CD4-positive, alpha-beta T cell (primary cell): ENCODE measurements around the gene KLRC3. TPM values are rescaled to one million over a fixed set of nuclear protein-coding genes. Genes with fewer than 3 reads are reported as not detected.
"Not testable (repeated sequence)": the region's sequence is repeated elsewhere in the genome, so short reads cannot be mapped to it uniquely, and the experiment has no call there.

Experiments
- ATAC-seq: fragments of 200-7000 bp; cut with Tn5 transposase; one replicate; pipeline ENCODE4 v1.10.0; 2022; ENCODE audit warnings: mild to moderate bottlenecking; ENCODE audit not compliant: poor library complexity
- CTCF ChIA-PET: fragments of 350-600 bp; sonication (Branson Sonifier 250); formaldehyde crosslinking; loops from one replicate; lab custom pipeline; 2021; ENCODE audit warnings: antibody characterized with exemption, inconsistent platforms; lab: Charles Lee
- POLR2A ChIA-PET: fragments of 350-600 bp; sonication (Branson Sonifier 250); formaldehyde crosslinking; loops from one replicate; lab custom pipeline; 2021; ENCODE audit warnings: antibody characterized with exemption, inconsistent platforms; lab: Charles Lee
- DNase-seq, 14 experiments: peaks; one replicate each; pipeline ENCODE4 v3.0.0-alpha.2; 2013 to 2020; ENCODE audit warnings: mixed read lengths in 2 of 14
- H3K27ac ChIP-seq, 2 donors: one replicate each; pipeline versions ENCODE4 v1.5.1 to v1.7.0; 2013; ENCODE audit warnings: low read length in 2 of 2, low read depth in 1 of 2, mild to moderate bottlenecking in 1 of 2
- H3K27me3 ChIP-seq, 2 experiments: 1 replicate in 1 of 2; 2 replicates in 1 of 2; pipeline versions ENCODE4 v1.6.1 to v1.7.0; 2013; ENCODE audit warnings: low read length in 2 of 2, control low read depth in 1 of 2, mild to moderate bottlenecking in 1 of 2, moderate library complexity in 1 of 2; ENCODE audit not compliant: insufficient read depth in 2 of 2, control insufficient read depth in 1 of 2
- H3K36me3 ChIP-seq: one replicate; pipeline ENCODE4 v1.6.1; 2013; ENCODE audit warnings: low read length, control low read depth; ENCODE audit not compliant: insufficient read depth
- H3K4me1 ChIP-seq: one replicate; pipeline ENCODE4 v1.6.1; 2013; ENCODE audit warnings: low read length, control low read depth; ENCODE audit not compliant: insufficient read depth
- H3K4me3 ChIP-seq: one replicate; pipeline ENCODE4 v1.5.1; 2013; ENCODE audit warnings: mild to moderate bottlenecking, low read length, moderate library complexity
- H3K9me3 ChIP-seq, 2 experiments: 1 replicate in 1 of 2; 2 replicates in 1 of 2; pipeline versions ENCODE4 v1.6.1 to v1.7.0; 2013; ENCODE audit warnings: low read length in 2 of 2, mild to moderate bottlenecking in 2 of 2, control low read depth in 1 of 2, moderate library complexity in 1 of 2; ENCODE audit not compliant: control insufficient read depth in 1 of 2, insufficient read depth in 1 of 2
- H3K27ac Mint-ChIP-seq: one replicate; pipeline ENCODE4 v1.8.0; 2020; ENCODE audit warnings: mixed read lengths
- H3K27me3 Mint-ChIP-seq: one replicate; pipeline ENCODE4 v1.8.0; 2021; ENCODE audit warnings: mixed read lengths
- H3K36me3 Mint-ChIP-seq: one replicate; pipeline ENCODE4 v1.8.0; 2021; ENCODE audit warnings: low read depth, mixed read lengths
- H3K4me1 Mint-ChIP-seq: one replicate; pipeline ENCODE4 v1.8.0; 2021; ENCODE audit warnings: low read depth, mixed read lengths
- H3K4me3 Mint-ChIP-seq: one replicate; pipeline ENCODE4 v1.8.0; 2020; ENCODE audit warnings: mild to moderate bottlenecking, mixed read lengths
- H3K9me3 Mint-ChIP-seq: one replicate; pipeline ENCODE4 v1.8.0; 2020; ENCODE audit warnings: mixed read lengths
- intact Hi-C, 2 experiments: fragments of 100-400 bp; cut with DNase I in 1 of 2; cut with micrococcal nuclease in 1 of 2; formaldehyde crosslinking; loops; one replicate each; pipeline versions ENCODE4 v1.15.1 to v1.9.0; 2023 to 2025; cut with DNase I, micrococcal nuclease
- total RNA-seq, 174 experiments: library from RNA in 2 of 174; stranded (reverse) in 2 of 174; gene quantifications; one replicate each; pipeline ENCODE4 v1.2.3 and lab custom pipeline; 2021 to 2026
- TF ChIP-seq, protein P1 (sequence below): fragments of 200-600 bp; IDR thresholded peaks from one replicate; pipeline ENCODE4 v1.8.0; 2022; ENCODE audit warnings: antibody characterized with exemption, mild to moderate bottlenecking

The KLRC3 gene
- total RNA-seq, 2 experiments from 2014 or later = not detected

DNA sequence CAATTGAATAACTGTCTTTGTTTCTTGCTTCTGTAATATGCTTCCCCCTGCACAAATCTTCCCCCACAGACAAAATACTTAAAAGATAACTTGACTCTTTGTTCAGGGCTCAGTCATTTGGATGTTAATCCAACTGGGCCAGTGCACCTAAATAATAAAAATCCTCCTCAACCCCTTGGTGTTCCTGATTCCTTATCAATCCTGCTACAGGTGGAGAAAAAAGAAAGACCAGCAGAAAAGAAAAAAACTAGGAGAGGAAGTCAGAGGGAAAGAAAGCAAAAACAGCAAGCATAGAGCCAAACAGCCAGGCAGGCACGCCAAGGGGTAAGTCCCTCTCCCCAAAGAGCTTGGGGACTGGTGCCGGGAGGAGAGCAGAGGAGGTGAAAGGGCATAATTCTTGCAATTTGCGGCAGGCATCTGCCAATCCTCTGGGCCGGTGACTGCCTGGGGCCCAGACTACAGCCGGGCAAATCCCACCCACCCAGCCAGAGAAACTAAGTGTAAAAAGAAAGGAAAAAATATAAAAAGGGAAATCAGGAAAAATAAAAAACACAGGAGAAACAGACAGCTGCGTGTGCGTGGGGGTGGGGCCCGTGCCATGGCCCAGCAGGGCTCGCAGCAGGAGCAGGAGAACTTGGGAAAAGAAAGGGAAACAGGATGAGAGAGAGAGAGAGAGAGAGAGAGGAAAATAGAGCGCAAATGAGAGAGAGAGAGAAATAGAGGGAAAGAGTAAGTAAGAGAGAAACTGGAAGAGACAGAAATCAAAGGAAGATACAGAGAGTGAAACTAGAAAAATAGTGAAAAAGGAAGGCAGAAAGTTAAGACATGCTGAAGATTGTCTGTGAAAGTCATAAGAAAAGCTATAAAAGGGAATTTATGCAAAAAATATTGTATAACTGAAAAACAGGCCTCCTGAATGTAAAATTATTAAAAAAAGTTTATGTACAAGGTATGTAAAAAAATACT, 51.9 kb downstream of the KLRC3 start:
- Mint-ChIP-seq H3K9me3 (no peaks in the 10 kb centered on the region), H3K4me1 (peaks cover 18% of the 10 kb centered on the region), H3K27me3 (no peaks in the 10 kb centered on the region), H3K27ac (no peak overlapping the region), H3K4me3 (no peak overlapping the region), H3K36me3 (no peaks in the 10 kb centered on the region)
- no peaks in the 10 kb centered on the region for H3K27me3 ChIP-seq
- H3K4me3 ChIP-seq = no peak overlapping the region
- no peak for DNase-seq
- H3K9me3 ChIP-seq = peaks cover 0 to 5% of the 10 kb centered on the region in 2 experiments
- ChIA-PET POLR2A (no interaction called here), CTCF (no interaction called here)
- peaks cover 22% of the 10 kb centered on the region for H3K4me1 ChIP-seq
- ATAC-seq = no peak
- TF ChIP-seq, protein P1, sequence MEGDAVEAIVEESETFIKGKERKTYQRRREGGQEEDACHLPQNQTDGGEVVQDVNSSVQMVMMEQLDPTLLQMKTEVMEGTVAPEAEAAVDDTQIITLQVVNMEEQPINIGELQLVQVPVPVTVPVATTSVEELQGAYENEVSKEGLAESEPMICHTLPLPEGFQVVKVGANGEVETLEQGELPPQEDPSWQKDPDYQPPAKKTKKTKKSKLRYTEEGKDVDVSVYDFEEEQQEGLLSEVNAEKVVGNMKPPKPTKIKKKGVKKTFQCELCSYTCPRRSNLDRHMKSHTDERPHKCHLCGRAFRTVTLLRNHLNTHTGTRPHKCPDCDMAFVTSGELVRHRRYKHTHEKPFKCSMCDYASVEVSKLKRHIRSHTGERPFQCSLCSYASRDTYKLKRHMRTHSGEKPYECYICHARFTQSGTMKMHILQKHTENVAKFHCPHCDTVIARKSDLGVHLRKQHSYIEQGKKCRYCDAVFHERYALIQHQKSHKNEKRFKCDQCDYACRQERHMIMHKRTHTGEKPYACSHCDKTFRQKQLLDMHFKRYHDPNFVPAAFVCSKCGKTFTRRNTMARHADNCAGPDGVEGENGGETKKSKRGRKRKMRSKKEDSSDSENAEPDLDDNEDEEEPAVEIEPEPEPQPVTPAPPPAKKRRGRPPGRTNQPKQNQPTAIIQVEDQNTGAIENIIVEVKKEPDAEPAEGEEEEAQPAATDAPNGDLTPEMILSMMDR = no peak
- intact Hi-C loops = loop anchor here (10.0 kb wide), 3 partner anchors 154 to 1116 kb away; partner anchors contain the start of gene GABARAPL1 (in 1 of the 2)
- no peak overlapping the region for H3K27ac ChIP-seq
- no peaks in the 10 kb centered on the region for H3K36me3 ChIP-seq

GRCh38 chr12:10367714-10368113, 52.7 kb downstream of the KLRC3 start:
- H3K27me3 Mint-ChIP-seq, ATAC-seq, H3K27ac ChIP-seq, H3K27me3 ChIP-seq, H3K4me3 ChIP-seq, DNase-seq, H3K9me3 ChIP-seq, H3K4me3 Mint-ChIP-seq, H3K36me3 Mint-ChIP-seq, H3K36me3 ChIP-seq, H3K27ac Mint-ChIP-seq, CTCF ChIA-PET, H3K9me3 Mint-ChIP-seq: not testable (repeated sequence)
- H3K4me1 Mint-ChIP-seq = peaks cover 15% of the 10 kb centered on the region
- intact Hi-C loops = loop anchor here (10.0 kb wide), 3 partner anchors 153 to 1117 kb away; partner anchors contain the start of gene GABARAPL1 (in 1 of the 2)
- H3K4me1 ChIP-seq = peaks cover 22% of the 10 kb centered on the region
- POLR2A ChIA-PET = interaction anchor here (3.7 kb wide), 1 partner anchor 246 kb away, joined by 26 read pairs; the partner anchor contains the start of gene MAGOHB

GRCh38 chr12:10366875-10367274, 53.5 kb downstream of the KLRC3 start:
- TF ChIP-seq, protein P1 = peak; percentile 5
- intact Hi-C loops = loop anchor here (10.0 kb wide), 3 partner anchors 152 to 1118 kb away; partner anchors contain the start of gene GABARAPL1 (in 1 of the 2)
- ChIA-PET POLR2A (interaction anchor here (1.3 to 3.7 kb wide), 3 partner anchors 154 to 804 kb away, joined by 9 to 26 read pairs (median 19); partner anchors contain the start of genes GABARAPL1, MAGOHB and SMIM10L1), CTCF (no interaction called here)
- H3K4me1 Mint-ChIP-seq = peaks cover 17% of the 10 kb centered on the region
- H3K4me3 Mint-ChIP-seq = peak overlapping the region; percentile 54
- no peaks in the 10 kb centered on the region for H3K27me3 ChIP-seq
- no peaks in the 10 kb centered on the region for H3K36me3 ChIP-seq
- no peaks in the 10 kb centered on the region for H3K27me3 Mint-ChIP-seq
- H3K27ac Mint-ChIP-seq = peak overlapping the region; percentile 69
- no peak overlapping the region for H3K27ac ChIP-seq
- peaks cover 0 to 5% of the 10 kb centered on the region in 2 experiments for H3K9me3 ChIP-seq
- DNase-seq (peak in 2 of 14 experiments; percentile 28 to 31), ATAC-seq (peak; percentile 30)
- H3K9me3 Mint-ChIP-seq = no peaks in the 10 kb centered on the region
- no peak overlapping the region for H3K4me3 ChIP-seq
- peaks cover 18% of the 10 kb centered on the region for H3K4me1 ChIP-seq
- no peaks in the 10 kb centered on the region for H3K36me3 Mint-ChIP-seq
